ENCODE data around the gene SNX6. TPM values are rescaled to one million over a fixed set of nuclear protein-coding genes. Genes with fewer than 3 reads are reported as not detected.
"Not testable (repeated sequence)": the region's sequence is repeated elsewhere in the genome, so short reads cannot be mapped to it uniquely, and the experiment has no call there.

Gene SNX6
- total RNA-seq, 1 experiment from 2014 or later: 53.9 TPM

- ChIA-PET POLR2A (ENCODE audit: unreplicated experiment) (no interaction called here), CTCF (no interaction called here)
- H3K36me3 ChIP-seq (ENCODE audit: low read depth, low read length): no peaks in the 10 kb centered on the region
- H2AFZ ChIP-seq (ENCODE audit: low read length): no peak overlapping the region
- H3K9ac ChIP-seq (ENCODE audit: low read length): no peak overlapping the region
- no peaks in the 10 kb centered on the region for H3K9me3 ChIP-seq (ENCODE audit: low read length)
- no TSS peak for BruUV-seq (replicated peaks)
- TF ChIP-seq EZH2 (IDR thresholded peaks at IDR 0.05; ENCODE audit: low read length, unreplicated experiment): no peak
- no peak for TF ChIP-seq EZH2phosphoT487 (IDR thresholded peaks at IDR 0.05; ENCODE audit: borderline replicate concordance, low read length)
- no peak for TF ChIP-seq CTCF (conservative IDR thresholded peaks at IDR 0.05; ENCODE audit: low read depth, low read length)
- no peak overlapping the region for H3K4me3 ChIP-seq (ENCODE audit: low read length)
- no peak overlapping the region for H3K27ac ChIP-seq (ENCODE audit: low read length)
- no peaks in the 10 kb centered on the region for H4K20me1 ChIP-seq (ENCODE audit: low read length)
- no peaks in the 10 kb centered on the region for H3K27me3 ChIP-seq (ENCODE audit: low read length)
- intact Hi-C loops (cut with micrococcal nuclease): no loop called here
- H3K79me2 ChIP-seq (ENCODE audit: low read length): no peaks in the 10 kb centered on the region
- no peaks in the 10 kb centered on the region for H3F3A ChIP-seq (ENCODE audit: low read length, unreplicated experiment)
- no peaks in the 10 kb centered on the region for H3K9me2 ChIP-seq (replicated peaks; ENCODE audit: low read length)
- H3K4me1 ChIP-seq (ENCODE audit: insufficient read depth, low read length): 0 out of 2 replicates have a peak, but pooled peaks cover 4% of the 10 kb centered on the region
- no peak overlapping the region for H3K4me2 ChIP-seq (ENCODE audit: low read length)
- ATAC-seq (no peak), DNase-seq (no peak)
Measured at GRCh38 chr14:34655959-34656358, 26.0 kb upstream of the SNX6 start.

GRCh38 chr14:34653073-34653472 lies 23.1 kb upstream of the SNX6 start:
- ATAC-seq; DNase-seq; H3K4me3 ChIP-seq (ENCODE audit: low read length); H3K9ac ChIP-seq (ENCODE audit: low read length); H3K36me3 ChIP-seq (ENCODE audit: low read depth, low read length); intact Hi-C loops (cut with micrococcal nuclease); H3F3A ChIP-seq (ENCODE audit: low read length, unreplicated experiment); CTCF ChIA-PET; H3K27ac ChIP-seq (ENCODE audit: low read length); BruUV-seq (replicated peaks); H3K27me3 ChIP-seq (ENCODE audit: low read length); H3K9me2 ChIP-seq (replicated peaks; ENCODE audit: low read length); H4K20me1 ChIP-seq (ENCODE audit: low read length); H3K9me3 ChIP-seq (ENCODE audit: low read length); H2AFZ ChIP-seq (ENCODE audit: low read length); H3K79me2 ChIP-seq (ENCODE audit: low read length); H3K4me2 ChIP-seq (ENCODE audit: low read length); POLR2A ChIA-PET (ENCODE audit: unreplicated experiment): not testable (repeated sequence)
- H3K4me1 ChIP-seq (ENCODE audit: insufficient read depth, low read length): peaks cover 25% of the 10 kb centered on the region

GRCh38 chr14:34652348-34652747 lies 22.4 kb upstream of the SNX6 start:
- H3K27ac ChIP-seq (ENCODE audit: low read length); H3K27me3 ChIP-seq (ENCODE audit: low read length); intact Hi-C loops (cut with micrococcal nuclease); H4K20me1 ChIP-seq (ENCODE audit: low read length); H2AFZ ChIP-seq (ENCODE audit: low read length); H3K4me3 ChIP-seq (ENCODE audit: low read length); H3K36me3 ChIP-seq (ENCODE audit: low read depth, low read length); H3K79me2 ChIP-seq (ENCODE audit: low read length); H3F3A ChIP-seq (ENCODE audit: low read length, unreplicated experiment); CTCF ChIA-PET; H3K4me2 ChIP-seq (ENCODE audit: low read length); H3K9me2 ChIP-seq (replicated peaks; ENCODE audit: low read length); H3K9me3 ChIP-seq (ENCODE audit: low read length); BruUV-seq (replicated peaks); ATAC-seq; DNase-seq; H3K9ac ChIP-seq (ENCODE audit: low read length); POLR2A ChIA-PET (ENCODE audit: unreplicated experiment): not testable (repeated sequence)
- H3K4me1 ChIP-seq (ENCODE audit: insufficient read depth, low read length): peaks cover 25% of the 10 kb centered on the region
